Endodermal cell (in vitro differentiated cells): ENCODE data around the gene CACNA1E. TPM values are rescaled to one million over a fixed set of nuclear protein-coding genes. Genes with fewer than 3 reads are reported as not detected.

ENCODE experiments used
- DNase-seq: peaks from one replicate; pipeline ENCODE4 v3.0.0-alpha.2; 2017
- H3K27ac ChIP-seq: 2 replicates; pipeline ENCODE4 v1.5.1; 2013; ENCODE audit warnings: mild to moderate bottlenecking, low read depth, low read length, moderate library complexity
- H3K27me3 ChIP-seq: 2 replicates; pipeline ENCODE4 v1.6.1; 2013; ENCODE audit warnings: mild to moderate bottlenecking, low read length, moderate library complexity; ENCODE audit not compliant: insufficient read depth, control insufficient read depth, poor library complexity, severe bottlenecking
- H3K36me3 ChIP-seq: 2 replicates; pipeline ENCODE4 v1.7.0; 2013; ENCODE audit warnings: mild to moderate bottlenecking, low read length, moderate library complexity; ENCODE audit not compliant: control insufficient read depth, insufficient read depth
- H3K4me1 ChIP-seq: one replicate; pipeline ENCODE4 v1.7.0; 2013; ENCODE audit warnings: low read length; ENCODE audit not compliant: control insufficient read depth, insufficient read depth
- H3K4me3 ChIP-seq: 2 replicates; pipeline ENCODE4 v1.5.1; 2013; ENCODE audit warnings: mild to moderate bottlenecking, low read length, moderate library complexity
- H3K9ac ChIP-seq: 2 replicates; pipeline ENCODE4 v1.6.1; 2013; ENCODE audit warnings: mild to moderate bottlenecking, low read length, moderate library complexity; ENCODE audit not compliant: poor library complexity, severe bottlenecking; ENCODE audit errors: extremely low read depth
- H3K9me3 ChIP-seq: 2 replicates; pipeline ENCODE4 v1.6.1; 2013; ENCODE audit warnings: mild to moderate bottlenecking, low read length, moderate library complexity; ENCODE audit not compliant: control insufficient read depth
- H3K27ac Mint-ChIP-seq: 2 replicates; pipeline ENCODE4 v1.8.0; 2020; ENCODE audit warnings: mixed read lengths
- H3K27me3 Mint-ChIP-seq: 2 replicates; pipeline ENCODE4 v1.8.0; 2021; ENCODE audit warnings: mild to moderate bottlenecking, mixed read lengths; ENCODE audit not compliant: insufficient read depth
- H3K36me3 Mint-ChIP-seq: 2 replicates; pipeline ENCODE4 v1.8.0; 2020; ENCODE audit warnings: low read depth, mixed read lengths
- H3K4me1 Mint-ChIP-seq: 2 replicates; pipeline ENCODE4 v1.8.0; 2020; ENCODE audit warnings: mixed read lengths
- H3K4me3 Mint-ChIP-seq: 2 replicates; pipeline ENCODE4 v1.8.0; 2020; ENCODE audit warnings: mild to moderate bottlenecking, moderate library complexity, mixed read lengths
- H3K9me3 Mint-ChIP-seq: 2 replicates; pipeline ENCODE4 v1.8.0; 2020; ENCODE audit warnings: mild to moderate bottlenecking, mixed read lengths
- WGBS, 2 experiments: methylation state at CpG; one replicate each; pipeline versions ENCODE4 v1.1.5 to v1.1.7; 2013; ENCODE audit warnings: missing lambda C conversion rate in 2 of 2, mixed read lengths in 1 of 2; ENCODE audit not compliant: insufficient coverage in 1 of 2, insufficient read length in 1 of 2; 5-methylcytosine and 5-hydroxymethylcytosine counted together
- total RNA-seq, 2 donors: library from RNA; stranded (reverse); fragmentation: NEBNext Ultra II Directional in 1 of 2; extraction: Animal tissue kit (Norgen Biotek cat#: 25700) in 1 of 2; gene quantifications; 2 replicates in 1 of 2; 3 replicates in 1 of 2; pipeline ENCODE4 v1.2.1, GENCODE V29; 2021
- TF ChIP-seq, protein P1 (sequence below): fragments of 200-600 bp; sonication (generic); conservative IDR thresholded peaks from 2 replicates; pipeline ENCODE4 v1.5.0; 2021; ENCODE audit warnings: antibody characterized with exemption, mild to moderate bottlenecking

Gene CACNA1E
- total RNA-seq, 2 donors from 2014 or later: 4.7 to 5.8 TPM

DNA sequence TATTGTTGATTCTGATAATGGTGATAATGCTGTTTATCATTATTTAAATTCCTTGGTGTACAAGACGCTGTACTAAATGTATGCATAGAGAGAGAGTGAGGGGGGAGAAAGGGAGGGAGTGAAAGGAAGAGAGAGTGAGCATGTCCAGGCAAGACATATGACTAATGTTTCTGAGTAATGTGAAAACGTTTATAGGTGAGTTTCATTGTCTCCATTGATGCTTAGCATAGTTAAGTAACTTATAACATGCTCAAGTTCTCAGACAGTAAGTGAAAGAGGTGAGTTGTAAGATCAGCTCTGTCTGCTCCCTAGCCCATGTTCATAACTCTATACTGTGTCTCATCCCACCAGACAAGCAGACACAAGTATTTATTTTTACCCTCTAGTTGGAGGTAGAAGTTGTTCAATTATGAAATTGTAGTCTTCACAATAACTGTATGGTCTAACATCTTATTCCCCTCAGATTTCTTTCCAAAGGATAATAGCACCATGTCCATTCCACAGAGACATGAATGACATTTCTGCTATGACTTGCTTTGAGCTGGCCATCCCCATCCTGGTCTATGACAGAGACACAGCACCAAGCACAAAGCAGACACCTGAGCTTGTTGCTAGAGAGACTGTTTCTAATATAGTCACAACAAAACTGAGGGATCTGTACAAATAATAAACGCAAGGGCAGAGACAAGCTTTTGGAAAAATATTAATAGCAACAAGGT is 285.1 kb downstream of the CACNA1E start:
- H3K4me3 Mint-ChIP-seq: no peak overlapping the region
- Histone ChIP-seq H3K4me3 (no peak overlapping the region), H3K4me1 (no peaks in the 10 kb centered on the region), H3K27ac (no peak overlapping the region), H3K36me3 (peaks cover 5% of the 10 kb centered on the region), H3K9ac (no peak overlapping the region), H3K9me3 (no peaks in the 10 kb centered on the region), H3K27me3 (no peaks in the 10 kb centered on the region)
- no peaks in the 10 kb centered on the region for H3K36me3 Mint-ChIP-seq
- no peak overlapping the region for H3K27ac Mint-ChIP-seq
- no peaks in the 10 kb centered on the region for H3K4me1 Mint-ChIP-seq
- WGBS, 2 experiments: 84% methylated on average over 3 of the region's 3 CpGs; no CpG with 5 or more reads in 1 of the 2 experiments
- H3K27me3 Mint-ChIP-seq: peaks cover 2% of the 10 kb centered on the region
- no peaks in the 10 kb centered on the region for H3K9me3 Mint-ChIP-seq
- TF ChIP-seq, protein P1, sequence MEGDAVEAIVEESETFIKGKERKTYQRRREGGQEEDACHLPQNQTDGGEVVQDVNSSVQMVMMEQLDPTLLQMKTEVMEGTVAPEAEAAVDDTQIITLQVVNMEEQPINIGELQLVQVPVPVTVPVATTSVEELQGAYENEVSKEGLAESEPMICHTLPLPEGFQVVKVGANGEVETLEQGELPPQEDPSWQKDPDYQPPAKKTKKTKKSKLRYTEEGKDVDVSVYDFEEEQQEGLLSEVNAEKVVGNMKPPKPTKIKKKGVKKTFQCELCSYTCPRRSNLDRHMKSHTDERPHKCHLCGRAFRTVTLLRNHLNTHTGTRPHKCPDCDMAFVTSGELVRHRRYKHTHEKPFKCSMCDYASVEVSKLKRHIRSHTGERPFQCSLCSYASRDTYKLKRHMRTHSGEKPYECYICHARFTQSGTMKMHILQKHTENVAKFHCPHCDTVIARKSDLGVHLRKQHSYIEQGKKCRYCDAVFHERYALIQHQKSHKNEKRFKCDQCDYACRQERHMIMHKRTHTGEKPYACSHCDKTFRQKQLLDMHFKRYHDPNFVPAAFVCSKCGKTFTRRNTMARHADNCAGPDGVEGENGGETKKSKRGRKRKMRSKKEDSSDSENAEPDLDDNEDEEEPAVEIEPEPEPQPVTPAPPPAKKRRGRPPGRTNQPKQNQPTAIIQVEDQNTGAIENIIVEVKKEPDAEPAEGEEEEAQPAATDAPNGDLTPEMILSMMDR: no peak
- DNase-seq: no peak

- H3K27me3 ChIP-seq: no peaks in the 10 kb centered on the region
- 93 to 94% methylated on average over 3 to 4 of the region's 4 CpGs for WGBS, 2 experiments
- H3K9me3 Mint-ChIP-seq: no peaks in the 10 kb centered on the region
- H3K9me3 ChIP-seq: no peaks in the 10 kb centered on the region
- TF ChIP-seq, protein P1: no peak
- no peak overlapping the region for H3K9ac ChIP-seq
- H3K36me3 ChIP-seq: no peaks in the 10 kb centered on the region
- no peak overlapping the region for H3K4me3 Mint-ChIP-seq
- H3K4me1 ChIP-seq: no peaks in the 10 kb centered on the region
- H3K27ac Mint-ChIP-seq: no peak overlapping the region
- H3K36me3 Mint-ChIP-seq: no peaks in the 10 kb centered on the region
- H3K4me1 Mint-ChIP-seq: no peaks in the 10 kb centered on the region
- H3K27me3 Mint-ChIP-seq: peaks cover 2% of the 10 kb centered on the region
- DNase-seq: no peak
- no peak overlapping the region for H3K27ac ChIP-seq
- H3K4me3 ChIP-seq: no peak overlapping the region
Measured at GRCh38 chr1:181768930-181769280, 285.6 kb downstream of the CACNA1E start.

DNA sequence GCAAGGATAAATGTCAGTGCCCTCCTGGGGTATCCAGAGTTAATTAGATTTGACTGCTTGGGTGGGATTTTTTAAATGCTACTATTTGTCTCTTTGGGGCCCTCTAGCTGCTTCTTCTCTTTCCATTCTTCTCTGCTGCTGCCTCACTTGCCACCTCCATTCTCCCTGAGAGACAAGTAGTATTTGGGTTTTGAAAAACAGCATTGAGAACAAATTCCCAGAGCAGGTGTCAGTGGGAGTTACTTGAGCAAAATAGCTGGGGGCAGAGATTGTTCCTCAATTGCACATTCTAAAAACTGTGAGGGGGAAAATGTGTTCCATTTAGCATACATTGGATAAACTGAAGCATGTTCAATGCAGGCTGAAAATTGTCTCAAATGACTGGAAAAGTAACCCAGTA is 286.5 kb downstream of the CACNA1E start:
- Histone ChIP-seq H3K27me3 (no peaks in the 10 kb centered on the region), H3K9me3 (no peaks in the 10 kb centered on the region), H3K36me3 (no peaks in the 10 kb centered on the region), H3K4me1 (no peaks in the 10 kb centered on the region), H3K27ac (no peak overlapping the region), H3K4me3 (no peak overlapping the region), H3K9ac (no peak overlapping the region)
- no peaks in the 10 kb centered on the region for H3K36me3 Mint-ChIP-seq
- no peak for DNase-seq
- TF ChIP-seq, protein P1: no peak
- no peaks in the 10 kb centered on the region for H3K9me3 Mint-ChIP-seq
- H3K27me3 Mint-ChIP-seq: peaks cover 2% of the 10 kb centered on the region
- no peaks in the 10 kb centered on the region for H3K4me1 Mint-ChIP-seq
- H3K27ac Mint-ChIP-seq: no peak overlapping the region
- H3K4me3 Mint-ChIP-seq: no peak overlapping the region
